NOMO-1 treated with DMSO at 0.1 percent for 48 hours (cell line): ENCODE measurements around the gene GAA.

Source experiments
- DNase-seq: peaks from one replicate; lab custom pipeline; 2025; ENCODE audit not compliant: unreplicated experiment; lab: John Stamatoyannopoulos, UW

The GAA gene

GRCh38 chr17:80101011-80101945 lies at the start of gene GAA:
TSS of gene GAA (plus strand) at chr17:80101581. CDS start at chr17:80104587, 3,006 bp downstream.
- DNase-seq = peak; percentile 64

- no peak for DNase-seq
Measured at GRCh38 chr17:80051681-80052080, 49.7 kb upstream of the GAA start.

- DNase-seq = no peak
Measured at GRCh38 chr17:80053102-80053501, 48.3 kb upstream of the GAA start.

GRCh38 chr17:80055597-80055996 lies 45.8 kb upstream of the GAA start:
- DNase-seq = no peak

GRCh38 chr17:80058311-80058955 lies 42.9 kb upstream of the GAA start:
- DNase-seq = no peak

- no peak for DNase-seq
Measured at GRCh38 chr17:80060644-80061043, 40.7 kb upstream of the GAA start.

GRCh38 chr17:80061421-80061820 lies 40.0 kb upstream of the GAA start:
- DNase-seq = no peak

GRCh38 chr17:80063830-80064585 lies 37.4 kb upstream of the GAA start:
- peak; percentile 34 for DNase-seq

GRCh38 chr17:80064696-80065095 lies 36.7 kb upstream of the GAA start:
- no peak for DNase-seq

GRCh38 chr17:80065478-80066170 lies 35.8 kb upstream of the GAA start:
- DNase-seq = no peak

GRCh38 chr17:80067393-80067986 lies 33.9 kb upstream of the GAA start:
- DNase-seq = no peak

GRCh38 chr17:80068301-80069222 lies 32.8 kb upstream of the GAA start:
- no peak for DNase-seq

- no peak for DNase-seq
Measured at GRCh38 chr17:80070375-80071115, 30.8 kb upstream of the GAA start.

GRCh38 chr17:80071116-80071841 lies 30.1 kb upstream of the GAA start:
- no peak for DNase-seq

- DNase-seq = no peak
Measured at GRCh38 chr17:80072410-80072809, 29.0 kb upstream of the GAA start.

- no peak for DNase-seq
Measured at GRCh38 chr17:80080081-80080480, 21.3 kb upstream of the GAA start.

- no peak for DNase-seq
Measured at GRCh38 chr17:80081596-80081995, 19.8 kb upstream of the GAA start.
